Measurements from ENCODE around the gene UBE3A. TPM values are rescaled to one million over a fixed set of nuclear protein-coding genes. Genes with fewer than 3 reads are reported as not detected.
A peak's percentile ranks its signal among the peaks of the same experiment; 100 is the strongest.

The UBE3A gene
- total RNA-seq (2013; cell fraction: nucleolus; rRNA removed), result 330 and 336 TPM in 2 replicates
- total RNA-seq (2014; rRNA removed) (41.7 and 51.0 TPM in 2 replicates), total RNA-seq (2014; rRNA removed; fragmentation: Illumina TruSeq; extraction: Trizol) (69.2 and 75.7 TPM in 2 replicates), total RNA-seq (2021) (82.9 and 88.5 TPM in 2 replicates), polyA plus RNA-seq (2011; rRNA removed) (65.9 and 85.7 TPM in 2 replicates), polyA plus RNA-seq (2014; fragmentation: Illumina TruSeq; extraction: Trizol) (50.8 and 63.8 TPM in 2 replicates), polyA plus RNA-seq (2014; fragmentation: Nextera tagmentation; extraction: Ambion mirVana) (10 to 100 TPM; 32.9 to 51.5 TPM), polyA plus RNA-seq (2014; rRNA removed) (27.1 and 29.4 TPM in 2 replicates), polyA plus RNA-seq (2016; fragmentation: Nextera tagmentation; extraction: Ambion mirVana) (10 to 100 TPM; 72.1 to 73.0 TPM), polyA minus RNA-seq (2011; rRNA and poly(A)+ RNA removed) (118 and 138 TPM in 2 replicates), Bru-seq, nascent RNA (percentile 95 among the genes with signal in this experiment), BruChase-seq, experiment 1, labeled RNA remaining after a 6-hour chase (percentile 91 among the genes with signal in this experiment), BruChase-seq, experiment 2, labeled RNA remaining after a 2-hour chase (percentile 93 among the genes with signal in this experiment)
- polyA plus RNA-seq (2011; ENCODE audit: low read depth), result 17.9 TPM
- 21.0 and 25.6 TPM in 2 replicates for polyA plus RNA-seq (2011; cell fraction: cytosol; rRNA removed)
- polyA plus RNA-seq (2011; cell fraction: nucleus; rRNA removed), result 36.6 and 43.5 TPM in 2 replicates
- 22.0 and 29.7 TPM in 2 replicates for polyA plus RNA-seq (2012)
- polyA minus RNA-seq (2011; cell fraction: cytosol; rRNA and poly(A)+ RNA removed), result 47.2 and 55.4 TPM in 2 replicates
- polyA minus RNA-seq (2011; cell fraction: nucleus; rRNA and poly(A)+ RNA removed), result 93.9 and 169 TPM in 2 replicates
- long read RNA-seq, experiment 1, full-length matches to known transcripts, result 32 of 58 reads
- long read RNA-seq, experiment 1, partial matches to known transcripts, result 12 of 58 reads
- long read RNA-seq, experiment 1, other reads (novel, unspliced or antisense), result 14 of 58 reads
- long read RNA-seq, experiment 2, full-length matches to known transcripts, result 3 of 53 reads
- long read RNA-seq, experiment 2, partial matches to known transcripts, result 28 of 53 reads
- long read RNA-seq, experiment 2, other reads (novel, unspliced or antisense), result 22 of 53 reads

DNA sequence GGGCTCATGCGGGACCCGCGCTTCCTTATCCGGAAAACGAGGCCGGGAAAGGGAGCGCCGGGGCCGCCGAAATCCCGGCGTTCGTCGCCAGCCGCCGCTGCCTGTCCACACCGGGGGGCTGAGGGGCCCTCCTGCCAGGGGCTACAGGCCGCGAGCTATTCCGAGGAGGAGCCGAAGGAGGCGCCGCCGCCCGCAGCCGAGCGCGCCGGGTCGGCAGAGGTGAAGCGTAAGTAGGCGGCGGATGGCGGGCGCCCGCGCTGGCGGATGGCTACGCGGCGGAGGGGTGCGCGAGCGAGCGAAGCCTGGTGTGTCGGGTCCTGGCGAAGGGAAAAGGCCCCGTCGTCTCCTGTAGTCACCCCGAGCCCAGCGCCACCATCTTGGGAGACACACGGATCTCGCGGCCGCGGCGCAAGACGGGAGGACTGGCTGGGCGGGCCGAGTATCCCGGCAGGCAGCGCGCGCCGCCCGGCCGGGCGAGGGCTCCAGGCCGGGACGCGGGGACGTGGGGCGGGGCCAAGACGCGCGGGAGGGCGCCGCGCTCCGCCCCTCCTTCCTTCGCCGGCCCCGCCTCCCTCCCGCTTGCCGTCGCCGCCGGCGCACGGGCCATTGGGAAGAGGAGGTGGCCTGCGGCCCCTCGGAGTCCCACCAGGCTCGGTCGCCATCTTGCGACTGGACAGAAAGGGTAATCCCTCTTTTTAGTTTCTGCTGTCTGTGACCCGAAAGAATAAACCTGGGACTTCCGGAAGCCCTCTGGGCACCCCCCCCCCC, at the start of gene UBE3A:
TSS of gene UBE3A (minus strand) at position 424 of the 768 bp plus-strand sequence. CDS start 29,917 bp downstream, outside the sequence.
- H2AFZ ChIP-seq (ENCODE audit: control insufficient read depth, low read depth, low read length), result peak within 1 kb of the TSS; percentile 83
- H3K36me3 ChIP-seq (ENCODE audit: control insufficient read depth in 2 of 2, insufficient read depth in 2 of 2, low read length in 1 of 2), result 0 out of 4 replicates have a peak, but pooled peaks cover 0 to 3% of the 10 kb centered on the region in 2 experiments
- DNase-seq (ENCODE audit: low read depth, low spot score) (peak; percentile 63), ATAC-seq (peak; percentile 92), FAIRE-seq (no peak)
- BruUV-seq (replicated peaks), result no TSS peak
- H3K4me1 ChIP-seq (ENCODE audit: control insufficient read depth, insufficient read depth, low read length), result no peaks in the 10 kb centered on the region
- in situ Hi-C loops (cut with MboI), result no loop called here
- H3K4me3 ChIP-seq, result peak within 1 kb of the TSS; percentile 92
- peak within 1 kb of the TSS; percentile 96 for H3K27ac ChIP-seq (ENCODE audit: control insufficient read depth, insufficient read depth)
- no peaks in the 10 kb centered on the region; the same call in 2 of the 3 replicates for H3K9me3 ChIP-seq (replicated peaks; ENCODE audit: control insufficient read depth, insufficient read depth, low read length)
- 0 out of 2 replicates have a peak, but pooled peaks cover 2% of the 10 kb centered on the region for H4K20me1 ChIP-seq (ENCODE audit: control insufficient read depth, insufficient read depth)
- peaks cover 49% of the 10 kb centered on the region for H3K79me2 ChIP-seq (ENCODE audit: control insufficient read depth, insufficient read depth, low read length)
- H3K27me3 ChIP-seq (replicated peaks in 1 of 2; ENCODE audit: control insufficient read depth in 2 of 2, insufficient read depth in 2 of 2, low read length in 1 of 2), result no peaks in the 10 kb centered on the region
- CTCF ChIA-PET, result interaction anchor here (1.0 kb wide), 1 partner anchor 22 kb away, joined by 7 read pairs; no protein-coding TSS in a partner anchor
- RAD21 ChIA-PET (ENCODE audit: unreplicated experiment), result interaction anchor here (0.7 to 1.8 kb wide), 4 partner anchors 16 to 109 kb away, joined by 3 to 7 read pairs (median 3); no protein-coding TSS in a partner anchor
- under 1% methylated on average over 64 of the region's 97 CpGs for WGBS (ENCODE audit: insufficient coverage, insufficient replicate concordance, low lambda C conversion rate, missing lambda C conversion rate)
- intact Hi-C loops (cut with micrococcal nuclease; ENCODE audit: unreplicated experiment), result loop anchor here (2.0 to 5.0 kb wide), 5 partner anchors 36 to 676 kb away; no protein-coding TSS in a partner anchor
- POLR2A ChIA-PET, result interaction anchor here (0.7 to 1.2 kb wide), 2 partner anchors 23 to 116 kb away, joined by 3 to 5 read pairs; no protein-coding TSS in a partner anchor
- peak within 1 kb of the TSS; percentile 98 for H3K9ac ChIP-seq (ENCODE audit: control insufficient read depth, insufficient read depth, low read length)
- H3K4me2 ChIP-seq (ENCODE audit: control insufficient read depth, insufficient read depth), result peak within 1 kb of the TSS; percentile 75
- SMC1A ChIA-PET (ENCODE audit: uncharacterized antibody, unreplicated experiment), result interaction anchor here (0.9 to 1.3 kb wide), 4 partner anchors 14 to 37 kb away, joined by 3 to 4 read pairs (median 3); no protein-coding TSS in a partner anchor
- TF ChIP-seq BRCA1 (IDR thresholded peaks at IDR 0.05; ENCODE audit: low read depth, low read length) (0 out of 2 replicates have a peak, but pooled peaks have one; percentile 33), LARP7 (IDR thresholded peaks at IDR 0.05) (peak; percentile 23; the same call in 1 of the 2 replicates), BHLHE40 (IDR thresholded peaks at IDR 0.05; ENCODE audit: borderline replicate concordance in 1 of 2, low read depth in 2 of 2, low read length in 1 of 2) (peak; percentile 80 to 94), EED (IDR thresholded peaks at IDR 0.05; ENCODE audit: low read depth) (0 out of 2 replicates have a peak, but pooled peaks have one; percentile 16), RAD51 (IDR thresholded peaks at IDR 0.05) (no peak), NFYB (IDR thresholded peaks at IDR 0.05; ENCODE audit: insufficient read depth, low read depth, low read length) (peak; percentile 36; the same call in 1 of the 2 replicates), ZNF24 (IDR thresholded peaks at IDR 0.05) (no peak)
- TF ChIP-seq, protein P1, sequence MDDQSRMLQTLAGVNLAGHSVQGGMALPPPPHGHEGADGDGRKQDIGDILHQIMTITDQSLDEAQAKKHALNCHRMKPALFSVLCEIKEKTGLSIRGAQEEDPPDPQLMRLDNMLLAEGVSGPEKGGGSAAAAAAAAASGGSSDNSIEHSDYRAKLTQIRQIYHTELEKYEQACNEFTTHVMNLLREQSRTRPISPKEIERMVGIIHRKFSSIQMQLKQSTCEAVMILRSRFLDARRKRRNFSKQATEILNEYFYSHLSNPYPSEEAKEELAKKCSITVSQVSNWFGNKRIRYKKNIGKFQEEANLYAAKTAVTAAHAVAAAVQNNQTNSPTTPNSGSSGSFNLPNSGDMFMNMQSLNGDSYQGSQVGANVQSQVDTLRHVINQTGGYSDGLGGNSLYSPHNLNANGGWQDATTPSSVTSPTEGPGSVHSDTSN (IDR thresholded peaks at IDR 0.05; ENCODE audit: insufficient replicate concordance, low read depth, low read length), result no peak
- TF ChIP-seq, protein P2, sequence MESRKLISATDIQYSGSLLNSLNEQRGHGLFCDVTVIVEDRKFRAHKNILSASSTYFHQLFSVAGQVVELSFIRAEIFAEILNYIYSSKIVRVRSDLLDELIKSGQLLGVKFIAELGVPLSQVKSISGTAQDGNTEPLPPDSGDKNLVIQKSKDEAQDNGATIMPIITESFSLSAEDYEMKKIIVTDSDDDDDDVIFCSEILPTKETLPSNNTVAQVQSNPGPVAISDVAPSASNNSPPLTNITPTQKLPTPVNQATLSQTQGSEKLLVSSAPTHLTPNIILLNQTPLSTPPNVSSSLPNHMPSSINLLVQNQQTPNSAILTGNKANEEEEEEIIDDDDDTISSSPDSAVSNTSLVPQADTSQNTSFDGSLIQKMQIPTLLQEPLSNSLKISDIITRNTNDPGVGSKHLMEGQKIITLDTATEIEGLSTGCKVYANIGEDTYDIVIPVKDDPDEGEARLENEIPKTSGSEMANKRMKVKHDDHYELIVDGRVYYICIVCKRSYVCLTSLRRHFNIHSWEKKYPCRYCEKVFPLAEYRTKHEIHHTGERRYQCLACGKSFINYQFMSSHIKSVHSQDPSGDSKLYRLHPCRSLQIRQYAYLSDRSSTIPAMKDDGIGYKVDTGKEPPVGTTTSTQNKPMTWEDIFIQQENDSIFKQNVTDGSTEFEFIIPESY (IDR thresholded peaks at IDR 0.05), result no peak

Data from GM12878 (cell line).